CD4-positive, alpha-beta T cell (primary cell): Measurements from ENCODE around the gene PYY. TPM values are rescaled to one million over a fixed set of nuclear protein-coding genes. Genes with fewer than 3 reads are reported as not detected.

Experiments used
- ATAC-seq: fragments of 200-7000 bp; cut with Tn5 transposase; one replicate; pipeline ENCODE4 v1.10.0; 2022; ENCODE audit warnings: mild to moderate bottlenecking; ENCODE audit not compliant: poor library complexity
- CTCF ChIA-PET: fragments of 350-600 bp; sonication (Branson Sonifier 250); formaldehyde crosslinking; loops from one replicate; lab custom pipeline; 2021; ENCODE audit warnings: antibody characterized with exemption, inconsistent platforms; lab: Charles Lee
- POLR2A ChIA-PET: fragments of 350-600 bp; sonication (Branson Sonifier 250); formaldehyde crosslinking; loops from one replicate; lab custom pipeline; 2021; ENCODE audit warnings: antibody characterized with exemption, inconsistent platforms; lab: Charles Lee
- DNase-seq, 14 experiments: peaks; one replicate each; pipeline ENCODE4 v3.0.0-alpha.2; 2013 to 2020; ENCODE audit warnings: mixed read lengths in 2 of 14
- H3K27ac ChIP-seq, 2 donors: one replicate each; pipeline versions ENCODE4 v1.5.1 to v1.7.0; 2013; ENCODE audit warnings: low read length in 2 of 2, low read depth in 1 of 2, mild to moderate bottlenecking in 1 of 2
- H3K27me3 ChIP-seq, 2 experiments: 1 replicate in 1 of 2; 2 replicates in 1 of 2; pipeline versions ENCODE4 v1.6.1 to v1.7.0; 2013; ENCODE audit warnings: low read length in 2 of 2, control low read depth in 1 of 2, mild to moderate bottlenecking in 1 of 2, moderate library complexity in 1 of 2; ENCODE audit not compliant: insufficient read depth in 2 of 2, control insufficient read depth in 1 of 2
- H3K36me3 ChIP-seq: one replicate; pipeline ENCODE4 v1.6.1; 2013; ENCODE audit warnings: low read length, control low read depth; ENCODE audit not compliant: insufficient read depth
- H3K4me1 ChIP-seq: one replicate; pipeline ENCODE4 v1.6.1; 2013; ENCODE audit warnings: low read length, control low read depth; ENCODE audit not compliant: insufficient read depth
- H3K4me3 ChIP-seq: one replicate; pipeline ENCODE4 v1.5.1; 2013; ENCODE audit warnings: mild to moderate bottlenecking, low read length, moderate library complexity
- H3K9me3 ChIP-seq, 2 experiments: 1 replicate in 1 of 2; 2 replicates in 1 of 2; pipeline versions ENCODE4 v1.6.1 to v1.7.0; 2013; ENCODE audit warnings: low read length in 2 of 2, mild to moderate bottlenecking in 2 of 2, control low read depth in 1 of 2, moderate library complexity in 1 of 2; ENCODE audit not compliant: control insufficient read depth in 1 of 2, insufficient read depth in 1 of 2
- H3K27ac Mint-ChIP-seq: one replicate; pipeline ENCODE4 v1.8.0; 2020; ENCODE audit warnings: mixed read lengths
- H3K27me3 Mint-ChIP-seq: one replicate; pipeline ENCODE4 v1.8.0; 2021; ENCODE audit warnings: mixed read lengths
- H3K36me3 Mint-ChIP-seq: one replicate; pipeline ENCODE4 v1.8.0; 2021; ENCODE audit warnings: low read depth, mixed read lengths
- H3K4me1 Mint-ChIP-seq: one replicate; pipeline ENCODE4 v1.8.0; 2021; ENCODE audit warnings: low read depth, mixed read lengths
- H3K4me3 Mint-ChIP-seq: one replicate; pipeline ENCODE4 v1.8.0; 2020; ENCODE audit warnings: mild to moderate bottlenecking, mixed read lengths
- H3K9me3 Mint-ChIP-seq: one replicate; pipeline ENCODE4 v1.8.0; 2020; ENCODE audit warnings: mixed read lengths
- intact Hi-C, 2 experiments: fragments of 100-400 bp; cut with DNase I in 1 of 2; cut with micrococcal nuclease in 1 of 2; formaldehyde crosslinking; loops; one replicate each; pipeline versions ENCODE4 v1.15.1 to v1.9.0; 2023 to 2025; cut with DNase I, micrococcal nuclease
- total RNA-seq, 174 experiments: library from RNA in 2 of 174; stranded (reverse) in 2 of 174; gene quantifications; one replicate each; pipeline ENCODE4 v1.2.3 and lab custom pipeline; 2021 to 2026
- TF ChIP-seq, protein P1 (sequence below): fragments of 200-600 bp; IDR thresholded peaks from one replicate; pipeline ENCODE4 v1.8.0; 2022; ENCODE audit warnings: antibody characterized with exemption, mild to moderate bottlenecking

Gene PYY
- total RNA-seq, 2 experiments from 2014 or later = not detected

DNA sequence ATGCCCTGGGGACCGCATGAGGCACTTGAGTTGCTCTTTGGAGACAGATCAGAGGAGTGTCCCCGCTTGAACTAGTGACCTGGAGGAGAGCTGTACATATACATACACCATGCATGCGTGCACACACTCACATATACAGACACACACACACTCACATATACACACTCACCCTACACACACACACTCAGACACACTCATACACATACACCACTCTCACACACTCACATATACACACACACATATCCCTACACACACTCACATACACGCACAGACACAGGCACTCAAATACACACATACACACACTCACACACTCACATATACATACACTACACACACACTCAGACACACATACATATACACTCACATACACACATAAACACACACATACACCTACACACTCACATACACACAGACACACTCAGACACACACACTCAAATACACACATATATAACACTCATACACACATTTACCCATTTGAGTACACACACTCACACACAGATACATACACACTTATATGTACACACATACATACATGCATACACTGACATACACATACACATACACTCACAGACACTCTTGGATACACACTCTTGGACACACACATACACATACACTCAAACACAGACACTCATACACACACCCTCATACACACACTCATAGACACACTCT is 41.0 kb downstream of the PYY start:
- Mint-ChIP-seq H3K27ac (no peak overlapping the region), H3K9me3 (no peaks in the 10 kb centered on the region), H3K36me3 (no peaks in the 10 kb centered on the region), H3K27me3 (peaks cover 6% of the 10 kb centered on the region), H3K4me3 (no peak overlapping the region), H3K4me1 (peaks cover 22% of the 10 kb centered on the region)
- TF ChIP-seq, protein P1, sequence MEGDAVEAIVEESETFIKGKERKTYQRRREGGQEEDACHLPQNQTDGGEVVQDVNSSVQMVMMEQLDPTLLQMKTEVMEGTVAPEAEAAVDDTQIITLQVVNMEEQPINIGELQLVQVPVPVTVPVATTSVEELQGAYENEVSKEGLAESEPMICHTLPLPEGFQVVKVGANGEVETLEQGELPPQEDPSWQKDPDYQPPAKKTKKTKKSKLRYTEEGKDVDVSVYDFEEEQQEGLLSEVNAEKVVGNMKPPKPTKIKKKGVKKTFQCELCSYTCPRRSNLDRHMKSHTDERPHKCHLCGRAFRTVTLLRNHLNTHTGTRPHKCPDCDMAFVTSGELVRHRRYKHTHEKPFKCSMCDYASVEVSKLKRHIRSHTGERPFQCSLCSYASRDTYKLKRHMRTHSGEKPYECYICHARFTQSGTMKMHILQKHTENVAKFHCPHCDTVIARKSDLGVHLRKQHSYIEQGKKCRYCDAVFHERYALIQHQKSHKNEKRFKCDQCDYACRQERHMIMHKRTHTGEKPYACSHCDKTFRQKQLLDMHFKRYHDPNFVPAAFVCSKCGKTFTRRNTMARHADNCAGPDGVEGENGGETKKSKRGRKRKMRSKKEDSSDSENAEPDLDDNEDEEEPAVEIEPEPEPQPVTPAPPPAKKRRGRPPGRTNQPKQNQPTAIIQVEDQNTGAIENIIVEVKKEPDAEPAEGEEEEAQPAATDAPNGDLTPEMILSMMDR = no peak
- ATAC-seq (no peak), DNase-seq (no peak)
- ChIA-PET CTCF (no interaction called here), POLR2A (no interaction called here)
- intact Hi-C loops = loop anchor here in 1 of 2 experiments (5.0 to 10.0 kb wide), 2 partner anchors 85 to 132 kb away; no protein-coding TSS in a partner anchor
- Histone ChIP-seq H3K4me3 (no peak overlapping the region), H3K36me3 (no peaks in the 10 kb centered on the region), H3K27ac (no peak overlapping the region), H3K4me1 (peaks cover 19% of the 10 kb centered on the region), H3K9me3 (no peaks in the 10 kb centered on the region), H3K27me3 (peaks cover 0 to 2% of the 10 kb centered on the region in 2 experiments)

DNA sequence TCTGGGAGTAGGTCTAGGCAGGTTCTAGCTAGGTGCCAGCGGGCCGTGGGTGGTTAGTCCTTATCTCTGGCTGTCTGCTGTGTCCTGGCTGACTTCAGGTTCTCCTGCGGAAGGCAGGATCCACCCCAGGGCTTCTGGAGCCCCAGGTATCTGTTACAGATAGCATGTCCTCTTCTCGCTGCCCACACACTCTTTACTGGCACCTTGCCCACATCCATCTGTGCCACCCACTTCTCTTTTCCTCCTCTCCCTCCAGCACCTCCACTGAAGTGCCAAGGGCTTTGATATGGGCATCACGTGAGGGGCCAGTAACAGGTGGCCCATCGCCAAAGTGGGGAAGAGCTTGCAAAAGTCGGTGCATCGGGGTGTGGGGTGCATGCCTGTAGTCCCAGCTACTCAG is 41.8 kb downstream of the PYY start:
- H3K36me3 Mint-ChIP-seq = no peaks in the 10 kb centered on the region
- ChIA-PET CTCF (no interaction called here), POLR2A (no interaction called here)
- H3K4me3 ChIP-seq = no peak overlapping the region
- peaks cover 19% of the 10 kb centered on the region for H3K4me1 ChIP-seq
- no peak for DNase-seq
- TF ChIP-seq, protein P1 = no peak
- intact Hi-C loops = loop anchor here (2.0 to 10.0 kb wide), 4 partner anchors 15 to 133 kb away; no protein-coding TSS in a partner anchor
- H3K9me3 Mint-ChIP-seq = no peaks in the 10 kb centered on the region
- H3K4me3 Mint-ChIP-seq = no peak overlapping the region
- no peaks in the 10 kb centered on the region for H3K36me3 ChIP-seq
- no peak overlapping the region for H3K27ac Mint-ChIP-seq
- H3K4me1 Mint-ChIP-seq = peaks cover 20% of the 10 kb centered on the region
- no peak overlapping the region for H3K27ac ChIP-seq
- H3K9me3 ChIP-seq = no peaks in the 10 kb centered on the region
- peaks cover 0 to 10% of the 10 kb centered on the region in 2 experiments for H3K27me3 ChIP-seq
- peaks cover 14% of the 10 kb centered on the region for H3K27me3 Mint-ChIP-seq
- no peak for ATAC-seq

DNA sequence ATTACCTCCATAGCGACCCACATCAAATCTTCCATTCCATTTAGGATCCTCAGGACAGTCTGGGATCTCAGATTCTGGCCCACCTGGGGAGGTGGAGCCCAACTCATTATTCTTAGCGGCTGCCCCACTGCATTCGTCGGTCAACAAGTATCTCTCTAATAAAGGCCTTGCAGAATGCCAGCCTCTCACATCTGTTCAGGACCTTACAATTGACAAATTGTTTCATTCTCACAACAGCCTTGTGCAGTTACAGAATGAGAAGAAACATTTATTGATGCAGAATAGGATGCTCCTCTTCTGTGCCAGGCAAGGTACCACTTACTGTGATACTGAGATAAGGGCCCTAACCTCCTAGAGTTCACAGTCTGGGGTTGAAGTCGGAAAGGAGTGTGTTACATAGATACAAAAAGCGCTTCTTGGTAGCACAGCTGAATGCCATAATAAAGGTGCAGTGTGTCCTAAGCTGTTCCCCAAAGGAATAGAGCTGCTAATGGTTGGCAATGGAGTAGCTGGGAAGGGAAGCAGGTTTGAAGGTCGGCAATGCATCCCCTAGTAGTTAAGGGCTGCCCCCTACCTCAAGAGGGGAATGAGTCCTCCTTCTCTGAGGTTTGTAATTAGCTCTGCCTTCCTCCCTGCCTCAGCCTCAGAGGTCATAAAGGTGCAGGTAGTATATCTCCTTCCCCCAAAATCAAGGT is 44.1 kb downstream of the PYY start:
- no peak overlapping the region for H3K27ac Mint-ChIP-seq
- intact Hi-C loops = loop anchor here (2.0 to 10.0 kb wide), 4 partner anchors 17 to 135 kb away; no protein-coding TSS in a partner anchor

More for the DNA sequence above, 44.1 kb downstream of the PYY start:
- DNase-seq (no peak), ATAC-seq (no peak)
- Histone ChIP-seq H3K9me3 (no peaks in the 10 kb centered on the region), H3K4me3 (no peak overlapping the region), H3K27me3 (peaks cover 15 to 27% of the 10 kb centered on the region in 2 experiments), H3K36me3 (no peaks in the 10 kb centered on the region), H3K4me1 (peaks cover 32% of the 10 kb centered on the region), H3K27ac (no peak overlapping the region)
- Mint-ChIP-seq H3K4me1 (peaks cover 25% of the 10 kb centered on the region), H3K36me3 (no peaks in the 10 kb centered on the region), H3K4me3 (peak overlapping the region; percentile 39), H3K9me3 (no peaks in the 10 kb centered on the region), H3K27me3 (peaks cover 32% of the 10 kb centered on the region)
- POLR2A ChIA-PET = interaction anchor here (1.0 kb wide), 1 partner anchor 34 kb away, joined by 3 read pairs; no protein-coding TSS in a partner anchor
- CTCF ChIA-PET = interaction anchor here (0.6 to 1.7 kb wide), 12 partner anchors 9 to 118 kb away, joined by 3 to 9 read pairs (median 4); partner anchors contain the start of gene CD300LG
- TF ChIP-seq, protein P1 = no peak
